ENCODE results near the gene AADACL3. TPM values are rescaled to one million over a fixed set of nuclear protein-coding genes. Genes with fewer than 3 reads are reported as not detected.

Gene AADACL3
- total and polyA plus RNA-seq, 2 experiments from 2014 or later = 0.10 TPM; not detected in 1

GRCh38 chr1:12714710-12715475, 1.0 kb upstream of the AADACL3 start:
- 84% methylated on average over 3 of the region's 3 CpGs for WGBS (ENCODE audit: low lambda C conversion rate, missing lambda C conversion rate)
- no peaks in the 10 kb centered on the region for H4K20me1 ChIP-seq (ENCODE audit: insufficient read depth, poor library complexity, severe bottlenecking)
- no peaks in the 10 kb centered on the region for H3K27me3 ChIP-seq
- H3K9me3 ChIP-seq (ENCODE audit: low read depth) = no peaks in the 10 kb centered on the region
- peaks cover 3% of the 10 kb centered on the region for H3K4me1 ChIP-seq (ENCODE audit: insufficient read depth)
- TF ChIP-seq CTCF (IDR thresholded peaks at IDR 0.05; ENCODE audit: poor library complexity) (no peak), EZH2phosphoT487 (IDR thresholded peaks at IDR 0.05; ENCODE audit: low read depth, severe bottlenecking, unreplicated experiment) (no peak), EZH2 (IDR thresholded peaks at IDR 0.05; ENCODE audit: borderline replicate concordance) (no peak)
- H2AFZ ChIP-seq = no peak overlapping the region
- DNase-seq (ENCODE audit: low spot score) = no peak
- H3K79me2 ChIP-seq = no peaks in the 10 kb centered on the region
- no peak overlapping the region for H3K27ac ChIP-seq
- H3K9me2 ChIP-seq (replicated peaks; ENCODE audit: insufficient read depth) = no peaks in the 10 kb centered on the region
- no peak overlapping the region for H3K4me2 ChIP-seq
- H3K4me3 ChIP-seq = no peak overlapping the region
- H3K36me3 ChIP-seq (replicated peaks; ENCODE audit: insufficient read depth, low read depth) = no peaks in the 10 kb centered on the region

- no peak overlapping the region for H3K27ac ChIP-seq
- H3K27me3 ChIP-seq = no peaks in the 10 kb centered on the region
- no peaks in the 10 kb centered on the region for H3K9me3 ChIP-seq (ENCODE audit: low read depth)
- no peaks in the 10 kb centered on the region for H4K20me1 ChIP-seq (ENCODE audit: insufficient read depth, poor library complexity, severe bottlenecking)
- no peaks in the 10 kb centered on the region for H3K4me1 ChIP-seq (ENCODE audit: insufficient read depth)
- no peak overlapping the region for H3K4me3 ChIP-seq
- H3K9me2 ChIP-seq (replicated peaks; ENCODE audit: insufficient read depth) = no peaks in the 10 kb centered on the region
- TF ChIP-seq EZH2 (IDR thresholded peaks at IDR 0.05; ENCODE audit: borderline replicate concordance) (no peak), CTCF (IDR thresholded peaks at IDR 0.05; ENCODE audit: poor library complexity) (no peak), EZH2phosphoT487 (IDR thresholded peaks at IDR 0.05; ENCODE audit: low read depth, severe bottlenecking, unreplicated experiment) (no peak)
- DNase-seq (ENCODE audit: low spot score) = no peak
- 81% methylated on average over 7 of the region's 7 CpGs for WGBS (ENCODE audit: low lambda C conversion rate, missing lambda C conversion rate)
- no peak overlapping the region for H2AFZ ChIP-seq
- no peak overlapping the region for H3K4me2 ChIP-seq
- H3K79me2 ChIP-seq = no peaks in the 10 kb centered on the region
- H3K36me3 ChIP-seq (replicated peaks; ENCODE audit: insufficient read depth, low read depth) = no peaks in the 10 kb centered on the region
These were observed 1.5 kb downstream of the AADACL3 start for GRCh38 chr1:12717301-12717838.

GRCh38 chr1:12722626-12723025, 6.7 kb downstream of the AADACL3 start:
- Histone ChIP-seq H3K9me2 (replicated peaks; ENCODE audit: insufficient read depth) (no peaks in the 10 kb centered on the region), H3K27me3 (no peaks in the 10 kb centered on the region), H2AFZ (no peak overlapping the region), H3K9me3 (ENCODE audit: low read depth) (no peaks in the 10 kb centered on the region), H3K4me1 (ENCODE audit: insufficient read depth) (no peaks in the 10 kb centered on the region), H3K27ac (no peak overlapping the region), H3K79me2 (no peaks in the 10 kb centered on the region), H3K4me3 (no peak overlapping the region), H3K36me3 (replicated peaks; ENCODE audit: insufficient read depth, low read depth) (no peaks in the 10 kb centered on the region), H4K20me1 (ENCODE audit: insufficient read depth, poor library complexity, severe bottlenecking) (no peaks in the 10 kb centered on the region), H3K4me2 (no peak overlapping the region)
- DNase-seq (ENCODE audit: low spot score) = no peak
- TF ChIP-seq EZH2phosphoT487 (IDR thresholded peaks at IDR 0.05; ENCODE audit: low read depth, severe bottlenecking, unreplicated experiment) (no peak), EZH2 (IDR thresholded peaks at IDR 0.05; ENCODE audit: borderline replicate concordance) (no peak), CTCF (IDR thresholded peaks at IDR 0.05; ENCODE audit: poor library complexity) (no peak)
- 90% methylated on average over 1 of the region's 1 CpG for WGBS (ENCODE audit: low lambda C conversion rate, missing lambda C conversion rate)

Measured in hepatocyte (in vitro differentiated cells).